Lower lobe of right lung (tissue), 2 donors: ENCODE results near the gene JARID2. TPM values are rescaled to one million over a fixed set of nuclear protein-coding genes. Genes with fewer than 3 reads are reported as not detected.

Experiments
- ATAC-seq, 2 donors: fragments of 200-7000 bp; cut with Tn5 transposase; one replicate each; pipeline ENCODE4 v1.9.1; 2020 to 2022; ENCODE audit warnings: mild to moderate bottlenecking in 2 of 2, moderate library complexity in 2 of 2
- DNase-seq: peaks from one replicate; pipeline ENCODE4 v3.0.0-alpha.2; 2020
- H3K27ac ChIP-seq: fragments of 200-600 bp; one replicate; pipeline ENCODE4 v1.8.0; 2022
- H3K27me3 ChIP-seq: fragments of 200-600 bp; one replicate; pipeline ENCODE4 v1.8.0; 2022; ENCODE audit warnings: low read depth
- H3K36me3 ChIP-seq: fragments of 200-600 bp; one replicate; pipeline ENCODE4 v1.8.0; 2022; ENCODE audit warnings: mild to moderate bottlenecking
- H3K4me1 ChIP-seq: fragments of 200-600 bp; one replicate; pipeline ENCODE4 v1.8.0; 2022
- H3K4me3 ChIP-seq: fragments of 200-600 bp; one replicate; pipeline ENCODE4 v1.8.0; 2022; ENCODE audit warnings: mild to moderate bottlenecking
- H3K9me3 ChIP-seq: fragments of 200-600 bp; one replicate; pipeline ENCODE4 v1.8.0; 2022
- intact Hi-C: fragments of 100-400 bp; cut with DNase I; formaldehyde crosslinking; loops from one replicate; pipeline ENCODE4 v1.11.0; 2022
- total RNA-seq: library from RNA; stranded (reverse); fragmentation: NEBNext Ultra II Directional; extraction: Animal tissue kit (Norgen Biotek cat#: 25700); gene quantifications from one replicate; pipeline ENCODE4 v1.2.1, GENCODE V29; 2021
- TF ChIP-seq, protein P1 (sequence below): fragments of 200-600 bp; IDR thresholded peaks from one replicate; pipeline ENCODE4 v1.8.0; 2022; ENCODE audit warnings: antibody characterized with exemption, mild to moderate bottlenecking
- donor health status: DM: no; HTN: yes; CAD: no; lungs with severe emphysema.

The JARID2 gene
- total RNA-seq, 1 donor from 2014 or later = 16.0 TPM

DNA sequence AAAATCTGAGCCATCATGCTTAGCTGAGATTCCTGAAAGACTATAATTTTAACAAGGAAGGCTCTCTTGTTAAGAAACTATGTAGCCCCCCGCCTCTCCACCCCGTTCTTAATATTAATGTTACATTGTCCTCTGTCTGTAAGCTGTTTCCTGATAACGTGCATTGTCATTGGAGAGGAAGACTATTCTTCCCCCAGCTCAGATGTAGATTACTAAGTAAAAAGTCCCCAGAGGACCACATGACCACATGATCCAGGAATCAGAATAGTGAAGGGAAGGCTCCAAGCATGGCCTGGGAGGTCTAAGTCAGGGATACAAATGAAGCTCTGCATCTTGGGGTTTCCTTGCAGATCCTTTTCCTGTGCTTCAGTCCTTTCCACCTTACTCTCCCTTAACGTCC is 106.4 kb downstream of the JARID2 start:
- H3K27me3 ChIP-seq = no peaks in the 10 kb centered on the region
- peaks cover 41% of the 10 kb centered on the region for H3K4me1 ChIP-seq
- no peaks in the 10 kb centered on the region for H3K9me3 ChIP-seq
- DNase-seq (no peak), ATAC-seq (no peak)
- H3K36me3 ChIP-seq = no peaks in the 10 kb centered on the region
- TF ChIP-seq, protein P1, sequence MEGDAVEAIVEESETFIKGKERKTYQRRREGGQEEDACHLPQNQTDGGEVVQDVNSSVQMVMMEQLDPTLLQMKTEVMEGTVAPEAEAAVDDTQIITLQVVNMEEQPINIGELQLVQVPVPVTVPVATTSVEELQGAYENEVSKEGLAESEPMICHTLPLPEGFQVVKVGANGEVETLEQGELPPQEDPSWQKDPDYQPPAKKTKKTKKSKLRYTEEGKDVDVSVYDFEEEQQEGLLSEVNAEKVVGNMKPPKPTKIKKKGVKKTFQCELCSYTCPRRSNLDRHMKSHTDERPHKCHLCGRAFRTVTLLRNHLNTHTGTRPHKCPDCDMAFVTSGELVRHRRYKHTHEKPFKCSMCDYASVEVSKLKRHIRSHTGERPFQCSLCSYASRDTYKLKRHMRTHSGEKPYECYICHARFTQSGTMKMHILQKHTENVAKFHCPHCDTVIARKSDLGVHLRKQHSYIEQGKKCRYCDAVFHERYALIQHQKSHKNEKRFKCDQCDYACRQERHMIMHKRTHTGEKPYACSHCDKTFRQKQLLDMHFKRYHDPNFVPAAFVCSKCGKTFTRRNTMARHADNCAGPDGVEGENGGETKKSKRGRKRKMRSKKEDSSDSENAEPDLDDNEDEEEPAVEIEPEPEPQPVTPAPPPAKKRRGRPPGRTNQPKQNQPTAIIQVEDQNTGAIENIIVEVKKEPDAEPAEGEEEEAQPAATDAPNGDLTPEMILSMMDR = no peak
- intact Hi-C loops = no loop called here
- H3K4me3 ChIP-seq = no peak overlapping the region
- H3K27ac ChIP-seq = no peak overlapping the region

DNA sequence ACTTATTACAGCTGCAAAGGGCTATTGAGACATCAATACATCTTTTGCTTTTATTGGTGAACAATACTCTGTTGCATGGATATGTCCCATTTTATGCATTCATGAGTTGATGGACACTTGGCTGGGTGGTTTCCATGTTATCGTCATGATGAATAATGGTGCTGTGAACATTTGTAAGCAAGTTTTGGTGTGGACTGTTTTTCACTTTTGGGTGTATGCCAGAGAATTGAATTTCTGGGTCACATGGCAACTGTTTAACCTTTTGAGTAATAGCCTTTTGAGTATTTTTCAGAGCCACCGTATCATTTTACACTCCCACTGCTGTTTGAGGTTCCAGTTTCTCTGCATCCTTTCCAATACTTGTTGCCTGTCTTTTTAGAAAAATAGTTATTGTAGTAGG is 107.0 kb downstream of the JARID2 start:
- Histone ChIP-seq H3K27me3 (no peaks in the 10 kb centered on the region), H3K4me1 (peaks cover 41% of the 10 kb centered on the region), H3K9me3 (no peaks in the 10 kb centered on the region), H3K36me3 (no peaks in the 10 kb centered on the region), H3K4me3 (no peak overlapping the region), H3K27ac (no peak overlapping the region)
- TF ChIP-seq, protein P1 = no peak
- intact Hi-C loops = no loop called here
- DNase-seq (no peak), ATAC-seq (no peak)

DNA sequence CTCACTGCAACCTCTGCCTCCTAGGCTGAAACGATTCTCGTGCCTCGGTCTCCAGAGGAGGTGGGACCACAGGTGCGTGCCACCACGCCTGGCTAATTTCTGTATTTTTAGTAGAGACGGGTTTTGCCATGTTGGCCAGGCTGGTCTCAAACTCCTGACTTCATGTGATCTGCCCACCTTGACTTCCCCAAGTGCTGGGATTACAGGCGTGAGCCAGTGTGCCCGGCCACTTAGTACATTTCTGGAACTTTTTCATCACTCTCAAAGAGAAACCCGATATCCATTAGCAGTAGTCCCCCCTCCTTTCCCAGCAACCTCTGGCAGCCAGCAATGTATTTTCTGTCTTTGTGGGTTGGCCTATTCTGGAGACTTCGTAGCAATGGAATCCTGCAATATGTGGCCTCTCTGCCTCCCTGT is 109.8 kb downstream of the JARID2 start:
- peaks cover 36% of the 10 kb centered on the region for H3K4me1 ChIP-seq
- DNase-seq = no peak
- no peaks in the 10 kb centered on the region for H3K36me3 ChIP-seq
- intact Hi-C loops = no loop called here
- H3K9me3 ChIP-seq = no peaks in the 10 kb centered on the region
- no peak overlapping the region for H3K27ac ChIP-seq
- no peak for ATAC-seq
- no peaks in the 10 kb centered on the region for H3K27me3 ChIP-seq
- TF ChIP-seq, protein P1 = no peak
- no peak overlapping the region for H3K4me3 ChIP-seq

DNA sequence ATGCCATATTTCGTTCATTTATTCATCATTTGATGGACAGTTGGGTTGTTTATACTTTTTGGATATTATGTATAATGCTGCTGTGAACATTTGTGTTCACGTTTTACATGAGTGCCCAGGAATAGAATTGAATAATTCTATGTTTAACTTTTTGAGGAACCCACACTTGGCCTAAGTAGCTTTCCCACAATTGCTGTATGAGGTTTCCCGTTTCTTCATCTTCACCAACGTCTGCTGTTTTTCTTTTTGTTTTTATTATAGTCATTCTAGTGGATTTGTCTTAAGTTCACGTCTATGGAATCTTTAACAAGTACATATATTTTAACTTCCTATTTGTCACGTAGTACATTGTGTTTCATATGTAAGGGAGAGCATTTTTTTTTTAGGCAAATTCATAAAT is 110.3 kb downstream of the JARID2 start:
- intact Hi-C loops = no loop called here
- Histone ChIP-seq H3K9me3 (no peaks in the 10 kb centered on the region), H3K4me3 (no peak overlapping the region), H3K36me3 (no peaks in the 10 kb centered on the region), H3K27me3 (no peaks in the 10 kb centered on the region), H3K4me1 (peaks cover 32% of the 10 kb centered on the region), H3K27ac (no peak overlapping the region)
- ATAC-seq = no peak
- DNase-seq = no peak
- TF ChIP-seq, protein P1 = no peak

DNA sequence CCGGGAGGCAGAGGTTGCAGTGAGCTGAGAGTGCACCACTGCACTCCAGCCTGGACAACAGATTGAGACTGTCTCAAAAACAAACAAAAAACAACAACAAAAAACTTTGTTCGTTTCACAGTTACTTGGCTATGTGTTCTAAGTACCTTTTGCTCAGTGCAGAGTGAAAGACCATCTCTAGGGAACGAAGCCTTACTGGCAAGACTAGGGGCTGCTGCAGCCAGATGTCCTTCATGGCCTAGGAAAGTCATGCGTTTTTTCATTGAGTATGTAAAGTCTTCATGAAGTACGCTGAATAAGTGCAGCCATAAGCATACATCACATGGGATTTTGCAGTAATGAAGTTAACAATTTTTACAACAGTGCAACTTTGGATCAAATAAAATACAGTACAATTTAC is 111.1 kb downstream of the JARID2 start:
- TF ChIP-seq, protein P1 = no peak
- intact Hi-C loops = no loop called here
- no peak for ATAC-seq

DNA sequence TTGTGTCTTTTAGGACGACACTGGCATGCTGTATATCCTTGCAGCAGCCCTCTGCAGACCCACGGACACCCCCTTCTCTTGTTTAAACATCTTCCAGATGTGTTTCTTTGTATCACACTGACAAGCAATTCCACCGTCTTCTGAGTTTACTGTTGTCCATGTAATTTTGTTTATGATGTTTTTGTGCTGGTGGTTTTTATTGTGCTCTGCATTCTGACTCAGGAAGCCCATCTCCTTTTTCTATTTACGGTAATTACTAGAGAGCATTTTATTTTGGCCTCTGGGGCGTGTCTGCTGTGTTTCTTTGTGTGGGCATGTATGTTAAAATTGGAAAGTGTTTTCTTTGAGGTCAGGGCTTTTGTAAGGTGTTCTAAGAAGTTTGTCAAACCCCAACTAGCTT is 111.9 kb downstream of the JARID2 start:
- TF ChIP-seq, protein P1 = no peak
- no peak overlapping the region for H3K4me3 ChIP-seq
- H3K4me1 ChIP-seq = peaks cover 16% of the 10 kb centered on the region
- DNase-seq (no peak), ATAC-seq (no peak)
- no peaks in the 10 kb centered on the region for H3K9me3 ChIP-seq
- H3K27ac ChIP-seq = no peak overlapping the region
- intact Hi-C loops = no loop called here
- H3K36me3 ChIP-seq = no peaks in the 10 kb centered on the region
- H3K27me3 ChIP-seq = no peaks in the 10 kb centered on the region

More for the DNA sequence above, 111.1 kb downstream of the JARID2 start:
- Histone ChIP-seq H3K4me1 (peaks cover 24% of the 10 kb centered on the region), H3K36me3 (no peaks in the 10 kb centered on the region), H3K9me3 (no peaks in the 10 kb centered on the region), H3K27ac (no peak overlapping the region), H3K27me3 (no peaks in the 10 kb centered on the region), H3K4me3 (no peak overlapping the region)
- DNase-seq = no peak
